HG03280 (cell line): Measurements from ENCODE around the gene UPK3A.
"Not testable (repeated sequence)": the region's sequence is repeated elsewhere in the genome, so short reads cannot be mapped to it uniquely, and the experiment has no call there.

Experiments used
- ATAC-seq: cut with Tn5 transposase; IDR thresholded peaks from one replicate; pipeline ENCODE4 v1.9.1; 2021; ENCODE audit warnings: mild to moderate bottlenecking, moderate library complexity; ENCODE audit not compliant: unreplicated experiment

UPK3A gene

GRCh38 chr22:45254789-45255278 lies 29.9 kb upstream of the UPK3A start:
- ATAC-seq = no peak

DNA sequence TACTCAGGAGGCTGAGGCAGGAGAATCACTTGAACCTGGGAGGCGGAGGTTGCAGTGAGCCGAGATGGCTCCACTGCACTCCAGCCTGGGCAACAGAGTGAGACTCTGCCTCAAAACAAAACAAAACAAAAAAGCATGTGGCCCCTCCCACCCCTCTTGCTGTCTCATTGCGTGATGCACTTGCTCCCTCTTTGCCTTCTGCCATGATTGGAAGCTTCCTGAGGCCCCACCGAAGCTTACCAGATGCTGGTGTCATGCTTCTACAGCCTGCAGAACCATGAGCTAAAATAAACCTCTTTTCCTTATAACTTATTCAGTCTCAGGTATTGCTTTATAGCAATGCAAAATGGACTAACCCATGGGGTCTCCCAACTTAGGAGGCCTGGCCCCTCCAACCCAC lies 26.8 kb upstream of the UPK3A start:
- ATAC-seq = not testable (repeated sequence)

GRCh38 chr22:45259754-45260394 lies 24.9 kb upstream of the UPK3A start:
- no peak for ATAC-seq

DNA sequence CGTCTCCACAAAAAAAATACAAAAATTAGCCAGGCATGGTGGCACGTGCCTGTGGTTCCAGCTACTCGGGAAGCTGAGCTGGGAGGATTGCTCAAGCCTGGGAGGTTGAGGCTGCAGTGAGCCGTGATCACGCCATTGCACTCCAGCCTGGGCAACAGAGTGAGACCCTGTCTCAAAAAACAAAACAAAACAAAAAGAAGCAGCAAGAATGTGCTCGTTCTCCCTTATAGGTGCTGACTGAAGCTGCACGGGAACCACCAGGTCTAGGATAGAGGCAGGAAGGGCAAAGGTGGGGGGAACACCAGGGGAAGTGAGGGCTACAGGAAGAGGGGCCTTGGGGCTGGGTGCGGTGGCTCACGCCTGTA lies 24.4 kb upstream of the UPK3A start:
- ATAC-seq = not testable (repeated sequence)

- ATAC-seq = no peak
These were observed 23.2 kb upstream of the UPK3A start for GRCh38 chr22:45261407-45262088.

GRCh38 chr22:45262195-45262930 lies 22.4 kb upstream of the UPK3A start:
- no peak for ATAC-seq

- peak; percentile 49 for ATAC-seq
These were observed 21.8 kb upstream of the UPK3A start for GRCh38 chr22:45262931-45263462.

DNA sequence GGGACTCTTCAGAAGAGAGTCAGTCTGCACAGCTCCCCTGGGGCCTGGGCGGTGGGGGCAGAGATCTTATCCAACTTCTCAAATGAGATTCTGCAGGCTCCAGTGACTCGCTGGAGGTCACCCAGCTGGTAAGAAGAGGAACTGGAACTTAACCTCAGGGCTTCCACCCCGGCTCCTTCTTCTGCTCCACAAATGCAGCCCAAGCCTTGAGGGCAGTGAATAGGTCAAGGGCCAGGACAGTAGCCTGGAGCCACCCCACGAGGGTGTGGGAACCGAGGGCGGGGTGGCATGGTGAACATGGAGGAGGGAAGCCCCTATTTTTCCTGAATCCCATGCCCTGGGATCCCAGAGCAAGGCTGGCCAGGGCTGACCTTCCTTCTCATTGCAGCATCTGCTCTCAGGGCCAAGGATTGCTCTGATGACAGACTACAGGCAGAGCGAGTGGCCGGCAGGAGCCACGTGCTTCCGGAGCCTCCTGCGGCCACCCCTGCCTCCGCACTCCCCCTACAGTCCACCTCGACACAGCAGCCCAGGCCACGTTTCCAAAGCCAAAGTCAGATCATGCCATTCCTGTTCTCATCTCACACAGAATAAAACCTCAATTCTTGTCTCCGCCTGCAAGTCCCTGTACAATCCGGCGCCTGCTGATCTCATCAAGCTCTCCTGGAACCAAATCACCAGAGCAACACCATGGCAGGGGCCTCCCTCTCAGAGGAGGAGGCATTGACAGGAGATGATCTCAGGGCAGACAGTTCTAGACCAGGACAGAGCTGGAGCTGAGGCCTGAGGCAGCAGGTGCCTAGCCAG lies 21.1 kb upstream of the UPK3A start:
- ATAC-seq = peak; percentile 71

GRCh38 chr22:45265535-45265934 lies 19.2 kb upstream of the UPK3A start:
- ATAC-seq = no peak

GRCh38 chr22:45268167-45268957 lies 16.4 kb upstream of the UPK3A start:
- ATAC-seq = no peak

DNA sequence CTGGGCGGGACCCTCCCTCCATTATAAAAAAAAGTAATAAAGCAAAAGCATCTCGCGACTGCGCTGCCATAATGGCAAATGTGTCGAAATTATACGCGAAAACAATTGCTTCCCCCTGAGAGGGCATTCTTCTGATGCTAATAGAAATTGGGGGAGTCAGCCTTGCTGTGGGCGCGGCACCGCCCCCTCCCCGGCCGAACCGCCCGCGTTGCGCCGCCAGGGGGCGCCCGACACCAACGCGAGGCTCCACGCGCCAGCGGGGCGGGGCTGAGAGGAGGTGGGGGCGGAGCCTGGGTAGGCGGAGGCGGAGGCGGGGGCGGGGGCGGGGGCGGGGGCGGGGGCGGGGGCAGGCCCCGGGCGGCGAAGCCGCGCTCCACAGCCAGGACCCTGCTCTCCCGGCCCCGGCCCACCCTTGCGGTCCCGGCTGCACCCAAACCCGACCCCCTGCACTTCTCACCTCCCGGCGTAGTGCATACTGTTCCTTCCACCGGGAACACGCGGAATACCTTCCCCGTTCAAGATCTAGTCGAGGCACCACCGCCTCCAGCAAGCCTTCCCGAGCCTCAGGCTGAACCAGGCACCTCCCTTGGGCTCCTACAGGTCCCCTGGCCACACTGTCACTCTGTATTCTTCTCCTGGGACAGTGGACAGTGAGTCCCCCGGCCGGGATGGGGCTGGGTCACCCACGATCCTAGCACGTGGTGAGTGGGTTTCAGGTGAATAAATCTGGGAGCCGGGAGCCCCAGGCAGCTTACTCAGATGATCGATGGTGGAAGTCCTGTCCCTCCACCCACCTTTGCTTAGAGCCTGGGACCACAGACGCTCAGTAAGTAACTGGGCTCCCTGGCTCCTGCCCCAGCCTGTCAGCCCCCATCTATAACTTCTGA lies 15.5 kb upstream of the UPK3A start:
- peak; percentile 81 for ATAC-seq

- ATAC-seq = no peak
These were observed 14.4 kb upstream of the UPK3A start for GRCh38 chr22:45270095-45271020.

GRCh38 chr22:45271667-45272201 lies 13.0 kb upstream of the UPK3A start:
- ATAC-seq = no peak

GRCh38 chr22:45272498-45272897 lies 12.3 kb upstream of the UPK3A start:
- ATAC-seq = no peak

DNA sequence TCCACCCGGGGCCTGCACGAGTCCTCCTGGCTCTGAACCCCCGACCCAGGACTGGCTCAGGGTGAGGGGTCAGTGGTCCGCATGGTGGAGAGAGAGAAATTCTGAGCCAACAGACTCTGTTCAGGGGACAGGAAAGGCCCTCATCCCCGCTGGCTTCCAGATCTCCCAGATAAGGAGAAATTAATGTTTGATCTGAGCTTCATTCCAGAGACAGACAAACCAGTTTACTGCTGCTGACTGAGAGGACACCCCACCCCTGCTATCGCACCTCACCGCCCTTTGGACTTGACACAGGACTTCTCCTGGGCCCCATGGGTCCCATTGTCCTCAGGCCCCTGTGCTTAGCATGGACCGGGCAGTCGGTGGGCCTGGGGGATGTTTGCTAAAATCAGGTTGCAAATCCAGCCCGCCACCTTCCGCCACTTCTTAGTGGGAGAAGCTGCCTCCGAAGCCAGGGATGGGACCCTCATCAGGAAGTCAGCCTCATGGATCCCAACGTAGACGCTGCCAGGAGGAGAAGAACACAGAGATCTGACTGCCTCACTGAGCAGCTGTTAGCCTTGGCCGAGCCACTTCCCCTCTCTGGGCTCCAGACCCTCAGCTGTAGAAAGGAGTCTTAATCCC lies 11.2 kb upstream of the UPK3A start:
- ATAC-seq = no peak

DNA sequence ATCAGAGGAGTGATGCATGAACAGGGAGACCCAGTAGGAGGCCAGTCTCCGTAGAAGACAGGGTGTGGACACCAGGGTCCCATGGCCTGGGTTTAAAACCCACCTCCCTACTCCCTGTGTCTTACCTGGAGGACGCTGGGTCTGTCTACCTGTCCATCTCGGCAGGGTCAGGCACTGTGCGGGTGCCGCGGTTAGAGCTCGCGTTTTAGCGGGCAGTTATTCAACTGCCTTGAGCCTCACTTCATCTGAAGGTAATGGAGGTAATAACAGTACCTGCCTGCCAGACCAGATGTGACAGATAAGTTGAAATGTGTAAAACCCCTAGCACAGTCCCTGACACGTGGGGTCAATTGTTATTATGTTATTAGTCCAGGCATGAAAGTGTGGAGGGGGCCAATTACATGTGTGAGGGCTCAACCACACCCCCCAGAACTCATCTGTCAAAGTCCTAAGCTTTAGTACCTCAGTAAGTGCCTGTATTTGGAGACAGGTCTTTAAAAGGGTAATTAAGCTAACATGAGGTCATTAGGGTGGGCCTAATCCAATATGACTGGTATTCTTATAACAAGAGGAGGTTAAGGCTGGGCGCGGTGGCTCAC lies 8.1 kb upstream of the UPK3A start:
- no peak for ATAC-seq

- ATAC-seq = not testable (repeated sequence)
These were observed 7.0 kb upstream of the UPK3A start for GRCh38 chr22:45277720-45278119.
